Astrocyte (in vitro differentiated cells and primary cell): ENCODE results near the gene CREB3L4. TPM values are rescaled to one million over a fixed set of nuclear protein-coding genes. Genes with fewer than 3 reads are reported as not detected.

ENCODE experiments used
- DNase-seq: peaks from one replicate; pipeline ENCODE4 v3.0.0-alpha.2; 2010; ENCODE audit warnings: low read depth
- FAIRE-seq: peaks from 2 replicates; lab custom pipeline; 2011; peaks lifted over from hg19 to GRCh38; lab: Jason Lieb, UNC
- H2AFZ ChIP-seq: 2 replicates; pipeline ENCODE4 v1.6.0; 2012; ENCODE audit warnings: low read depth, low read length, inconsistent platforms
- H3K27ac ChIP-seq: 2 replicates; pipeline ENCODE4 v1.5.1; 2011; ENCODE audit warnings: low read depth, low read length, inconsistent platforms
- H3K27me3 ChIP-seq: 2 replicates; pipeline ENCODE4 v1.6.0; 2011; ENCODE audit warnings: low read length, inconsistent platforms; ENCODE audit not compliant: insufficient read depth
- H3K36me3 ChIP-seq: 2 replicates; pipeline ENCODE4 v1.5.1; 2011; ENCODE audit warnings: low read length, inconsistent platforms; ENCODE audit not compliant: insufficient read depth
- H3K4me1 ChIP-seq: 2 replicates; pipeline ENCODE4 v1.5.1; 2011; ENCODE audit warnings: low read length, inconsistent platforms; ENCODE audit not compliant: insufficient read depth
- H3K4me2 ChIP-seq: 2 replicates; pipeline ENCODE4 v1.6.0; 2012; ENCODE audit warnings: low read length, inconsistent platforms
- H3K4me3 ChIP-seq: 2 replicates; pipeline ENCODE4 v1.5.1; 2011; ENCODE audit warnings: low read depth, mild to moderate bottlenecking, low read length, inconsistent platforms; ENCODE audit not compliant: insufficient read depth
- H3K79me2 ChIP-seq: 2 replicates; pipeline ENCODE4 v1.6.0; 2012; ENCODE audit warnings: mild to moderate bottlenecking, low read length, inconsistent platforms; ENCODE audit not compliant: insufficient read depth
- H3K9ac ChIP-seq: 2 replicates; pipeline ENCODE4 v1.6.0; 2012; ENCODE audit warnings: mild to moderate bottlenecking, low read length, inconsistent platforms
- H3K9me3 ChIP-seq: 2 replicates; pipeline ENCODE4 v1.5.1; 2012; ENCODE audit warnings: low read depth, mild to moderate bottlenecking, low read length, inconsistent platforms; ENCODE audit not compliant: insufficient read depth
- H4K20me1 ChIP-seq: 2 replicates; pipeline ENCODE4 v1.6.0; 2012; ENCODE audit warnings: low read length, inconsistent platforms; ENCODE audit not compliant: insufficient read depth
- H3K27ac Mint-ChIP-seq: one replicate; pipeline ENCODE4 v1.8.0; 2021; ENCODE audit warnings: mild to moderate bottlenecking, mixed read lengths; ENCODE audit not compliant: unreplicated experiment
- H3K27me3 Mint-ChIP-seq: one replicate; pipeline ENCODE4 v1.8.0; 2021; ENCODE audit warnings: low read depth, mixed read lengths; ENCODE audit not compliant: unreplicated experiment
- H3K36me3 Mint-ChIP-seq: one replicate; pipeline ENCODE4 v1.8.0; 2021; ENCODE audit warnings: low read depth, mixed read lengths; ENCODE audit not compliant: unreplicated experiment
- H3K4me1 Mint-ChIP-seq: one replicate; pipeline ENCODE4 v1.8.0; 2021; ENCODE audit warnings: low read depth, mixed read lengths; ENCODE audit not compliant: unreplicated experiment
- H3K4me3 Mint-ChIP-seq: one replicate; pipeline ENCODE4 v1.8.0; 2021; ENCODE audit warnings: mild to moderate bottlenecking, moderate library complexity, mixed read lengths; ENCODE audit not compliant: unreplicated experiment
- H3K9me3 Mint-ChIP-seq: one replicate; pipeline ENCODE4 v1.8.0; 2021; ENCODE audit warnings: mild to moderate bottlenecking, mixed read lengths; ENCODE audit not compliant: unreplicated experiment
- EZH2 ChIP-seq: IDR thresholded peaks from 2 replicates; pipeline ENCODE4 v1.6.1; 2012; ENCODE audit warnings: mild to moderate bottlenecking, low read length, inconsistent platforms; ENCODE audit not compliant: insufficient read depth
- total RNA-seq: library from RNA; stranded (reverse); gene quantifications from 2 replicates; pipeline ENCODE4 v1.2.1, GENCODE V29; 2021
- TF ChIP-seq, protein P1 (sequence below): IDR thresholded peaks from 2 replicates; pipeline ENCODE4 v1.5.1; 2011; ENCODE audit warnings: low read depth, mild to moderate bottlenecking, inconsistent platforms, low read length, moderate library complexity; ENCODE audit not compliant: insufficient read depth

Gene CREB3L4
- total RNA-seq, 1 donor from 2014 or later, result 5.3 TPM

GRCh38 chr1:153934746-153935145 is 33.0 kb upstream of the CREB3L4 start:
- Histone ChIP-seq H2AFZ (no peak overlapping the region), H3K79me2 (no peaks in the 10 kb centered on the region), H3K36me3 (peaks cover 14% of the 10 kb centered on the region), H3K4me1 (no peaks in the 10 kb centered on the region), H3K4me3 (no peak overlapping the region), H3K9me3 (no peaks in the 10 kb centered on the region), H3K4me2 (no peak overlapping the region), H3K27me3 (no peaks in the 10 kb centered on the region), H3K9ac (no peak overlapping the region), H4K20me1 (no peaks in the 10 kb centered on the region), H3K27ac (no peak overlapping the region)
- FAIRE-seq, result no peak
- Mint-ChIP-seq H3K4me3 (no peak overlapping the region), H3K4me1 (no peaks in the 10 kb centered on the region), H3K27ac (no peak overlapping the region), H3K27me3 (no peaks in the 10 kb centered on the region), H3K36me3 (peaks cover 35% of the 10 kb centered on the region), H3K9me3 (no peaks in the 10 kb centered on the region)
- no peak for DNase-seq
- TF ChIP-seq EZH2, result no peak
- TF ChIP-seq, protein P1, sequence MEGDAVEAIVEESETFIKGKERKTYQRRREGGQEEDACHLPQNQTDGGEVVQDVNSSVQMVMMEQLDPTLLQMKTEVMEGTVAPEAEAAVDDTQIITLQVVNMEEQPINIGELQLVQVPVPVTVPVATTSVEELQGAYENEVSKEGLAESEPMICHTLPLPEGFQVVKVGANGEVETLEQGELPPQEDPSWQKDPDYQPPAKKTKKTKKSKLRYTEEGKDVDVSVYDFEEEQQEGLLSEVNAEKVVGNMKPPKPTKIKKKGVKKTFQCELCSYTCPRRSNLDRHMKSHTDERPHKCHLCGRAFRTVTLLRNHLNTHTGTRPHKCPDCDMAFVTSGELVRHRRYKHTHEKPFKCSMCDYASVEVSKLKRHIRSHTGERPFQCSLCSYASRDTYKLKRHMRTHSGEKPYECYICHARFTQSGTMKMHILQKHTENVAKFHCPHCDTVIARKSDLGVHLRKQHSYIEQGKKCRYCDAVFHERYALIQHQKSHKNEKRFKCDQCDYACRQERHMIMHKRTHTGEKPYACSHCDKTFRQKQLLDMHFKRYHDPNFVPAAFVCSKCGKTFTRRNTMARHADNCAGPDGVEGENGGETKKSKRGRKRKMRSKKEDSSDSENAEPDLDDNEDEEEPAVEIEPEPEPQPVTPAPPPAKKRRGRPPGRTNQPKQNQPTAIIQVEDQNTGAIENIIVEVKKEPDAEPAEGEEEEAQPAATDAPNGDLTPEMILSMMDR, result no peak

DNA sequence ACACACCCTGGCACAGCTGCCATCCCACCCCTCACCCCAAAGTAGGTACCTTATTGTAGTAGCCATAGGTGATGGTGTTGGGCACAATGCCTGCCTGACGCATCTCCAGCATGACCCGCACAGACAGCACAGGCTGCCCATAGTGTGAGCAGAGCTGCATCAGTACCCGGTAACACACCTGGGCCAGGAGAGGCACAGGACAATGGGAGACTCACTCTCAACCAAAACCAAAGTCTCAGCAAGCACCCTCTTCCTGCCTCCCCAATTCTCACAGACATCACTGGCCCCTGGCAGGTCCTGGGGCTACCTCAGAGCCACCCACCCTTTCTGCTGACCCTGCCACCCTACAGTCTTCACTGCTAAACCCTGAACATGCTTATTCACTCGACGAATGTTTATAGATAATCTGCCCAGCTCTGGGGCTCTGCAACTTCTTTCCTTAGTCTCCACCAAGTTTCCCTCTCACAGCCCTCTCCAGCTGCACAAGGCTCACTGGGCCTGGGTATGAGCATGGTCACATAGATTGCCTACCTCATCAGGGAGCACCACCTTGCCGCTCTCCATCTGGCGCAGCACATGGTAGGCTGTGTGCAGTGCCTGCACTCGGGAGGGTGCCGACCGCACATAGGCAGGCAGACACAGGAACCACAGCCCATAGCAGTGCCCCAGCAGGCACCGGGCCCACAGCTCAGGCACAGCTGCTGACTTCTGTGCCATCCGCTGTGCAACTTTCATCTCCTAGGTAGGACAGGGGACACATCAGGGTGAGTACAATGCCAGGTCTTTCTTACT is 31.5 kb upstream of the CREB3L4 start:
- no peaks in the 10 kb centered on the region for H3K27me3 Mint-ChIP-seq
- Histone ChIP-seq H3K9me3 (no peaks in the 10 kb centered on the region), H3K4me3 (no peak overlapping the region), H3K36me3 (peaks cover 14% of the 10 kb centered on the region), H2AFZ (no peak overlapping the region), H3K27me3 (no peaks in the 10 kb centered on the region), H3K4me1 (no peaks in the 10 kb centered on the region), H4K20me1 (no peaks in the 10 kb centered on the region), H3K27ac (no peak overlapping the region), H3K9ac (no peak overlapping the region), H3K4me2 (no peak overlapping the region), H3K79me2 (no peaks in the 10 kb centered on the region)
- H3K4me3 Mint-ChIP-seq, result no peak overlapping the region
- H3K4me1 Mint-ChIP-seq, result no peaks in the 10 kb centered on the region
- TF ChIP-seq EZH2, result no peak
- TF ChIP-seq, protein P1, result no peak
- no peaks in the 10 kb centered on the region for H3K9me3 Mint-ChIP-seq
- DNase-seq, result no peak
- peaks cover 35% of the 10 kb centered on the region for H3K36me3 Mint-ChIP-seq
- no peak for FAIRE-seq
- H3K27ac Mint-ChIP-seq, result no peak overlapping the region

DNA sequence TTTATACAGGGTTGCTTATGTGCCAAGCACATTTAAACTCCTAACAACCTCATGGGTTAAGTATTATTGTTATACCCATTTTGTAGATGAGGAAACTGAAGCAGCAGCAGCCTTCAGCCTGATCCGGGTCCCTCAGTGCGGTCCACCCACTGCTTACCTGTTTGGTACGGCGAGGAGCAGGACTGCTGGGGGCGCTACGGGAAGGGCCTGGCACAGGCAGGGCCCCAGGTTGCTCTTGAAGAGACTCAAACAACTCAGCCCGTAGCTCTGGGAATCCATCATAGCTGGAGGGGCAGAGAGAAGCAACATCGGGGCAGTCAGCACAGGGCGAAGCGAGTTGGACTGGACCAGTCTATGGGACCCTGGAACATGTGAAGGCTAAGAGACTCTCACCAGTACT is 30.4 kb upstream of the CREB3L4 start:
- TF ChIP-seq, protein P1, result no peak
- TF ChIP-seq EZH2, result no peak
- H3K79me2 ChIP-seq, result no peaks in the 10 kb centered on the region
- no peaks in the 10 kb centered on the region for H4K20me1 ChIP-seq
- Mint-ChIP-seq H3K27ac (no peak overlapping the region), H3K9me3 (no peaks in the 10 kb centered on the region), H3K4me3 (no peak overlapping the region), H3K4me1 (no peaks in the 10 kb centered on the region), H3K27me3 (no peaks in the 10 kb centered on the region), H3K36me3 (peaks cover 37% of the 10 kb centered on the region)
- no peak overlapping the region for H3K4me3 ChIP-seq
- no peaks in the 10 kb centered on the region for H3K9me3 ChIP-seq
- no peaks in the 10 kb centered on the region for H3K4me1 ChIP-seq
- H2AFZ ChIP-seq, result no peak overlapping the region
- FAIRE-seq (no peak), DNase-seq (no peak)
- H3K9ac ChIP-seq, result no peak overlapping the region
- no peak overlapping the region for H3K27ac ChIP-seq
- H3K27me3 ChIP-seq, result no peaks in the 10 kb centered on the region
- H3K36me3 ChIP-seq, result peaks cover 14% of the 10 kb centered on the region
- H3K4me2 ChIP-seq, result no peak overlapping the region
